ENCODE measurements around the gene UNKL. TPM values are rescaled to one million over a fixed set of nuclear protein-coding genes. Genes with fewer than 3 reads are reported as not detected.

UNKL gene, protein sequence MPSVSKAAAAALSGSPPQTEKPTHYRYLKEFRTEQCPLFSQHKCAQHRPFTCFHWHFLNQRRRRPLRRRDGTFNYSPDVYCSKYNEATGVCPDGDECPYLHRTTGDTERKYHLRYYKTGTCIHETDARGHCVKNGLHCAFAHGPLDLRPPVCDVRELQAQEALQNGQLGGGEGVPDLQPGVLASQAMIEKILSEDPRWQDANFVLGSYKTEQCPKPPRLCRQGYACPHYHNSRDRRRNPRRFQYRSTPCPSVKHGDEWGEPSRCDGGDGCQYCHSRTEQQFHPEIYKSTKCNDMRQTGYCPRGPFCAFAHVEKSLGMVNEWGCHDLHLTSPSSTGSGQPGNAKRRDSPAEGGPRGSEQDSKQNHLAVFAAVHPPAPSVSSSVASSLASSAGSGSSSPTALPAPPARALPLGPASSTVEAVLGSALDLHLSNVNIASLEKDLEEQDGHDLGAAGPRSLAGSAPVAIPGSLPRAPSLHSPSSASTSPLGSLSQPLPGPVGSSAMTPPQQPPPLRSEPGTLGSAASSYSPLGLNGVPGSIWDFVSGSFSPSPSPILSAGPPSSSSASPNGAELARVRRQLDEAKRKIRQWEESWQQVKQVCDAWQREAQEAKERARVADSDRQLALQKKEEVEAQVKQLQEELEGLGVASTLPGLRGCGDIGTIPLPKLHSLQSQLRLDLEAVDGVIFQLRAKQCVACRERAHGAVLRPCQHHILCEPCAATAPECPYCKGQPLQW
- total RNA-seq (10 to 100 TPM in 3 of 6 donors, 1 to 10 TPM in 3; 4.4 to 22.1 (median 10.2) TPM), polyA plus RNA-seq (10 to 100 TPM in 1 of 2 donors, 1 to 10 TPM in 1; 7.6 to 15.2 TPM)

GRCh38 chr16:1414532-1415260, at the start of gene UNKL:
Gene UNKL, minus strand, starts transcription at chr16:1414704. Its CDS starts 13 bp downstream, at chr16:1414691.
- ATAC-seq, result peak; percentile 47 to 65 (median 59)
- Histone ChIP-seq H3K4me1 (peaks cover 0 to 12% (median 7%) of the 10 kb centered on the region in 3 donors), H3K27me3 (no peaks in the 10 kb centered on the region), H3K27ac (peak within 1 kb of the TSS; percentile 53 to 72 (median 64)), H3K36me3 (no peaks in the 10 kb centered on the region), H3K9me3 (no peaks in the 10 kb centered on the region), H3K4me3 (peak within 1 kb of the TSS; percentile 87 to 94 (median 88))
- peak; percentile 72 to 92 (median 83) for DNase-seq
- TF ChIP-seq CTCF (IDR thresholded peaks at IDR 0.05), result no peak
- no peak for FAIRE-seq
- intact Hi-C loops (cut with DNase I), result no loop called here
- 1% methylated on average over 32 to 68 of the region's 72 CpGs for WGBS, 2 donors

- no peak for TF ChIP-seq CTCF (IDR thresholded peaks at IDR 0.05)
- intact Hi-C loops (cut with DNase I), result no loop called here
- WGBS, 2 donors, result 91% methylated on average over 23 to 24 of the region's 24 CpGs
- Histone ChIP-seq H3K27ac (no peak overlapping the region), H3K36me3 (peaks cover 0 to 13% (median 0%) of the 10 kb centered on the region in 3 donors), H3K4me3 (no peak overlapping the region), H3K27me3 (no peaks in the 10 kb centered on the region), H3K4me1 (no peaks in the 10 kb centered on the region), H3K9me3 (no peaks in the 10 kb centered on the region)
- ATAC-seq, result no peak
- no peak for FAIRE-seq
- DNase-seq, result peak in 1 of 6 donors; percentile 50
These were observed 46.6 kb upstream of the UNKL start for GRCh38 chr16:1461146-1461545.

GRCh38 chr16:1460602-1461138, 46.2 kb upstream of the UNKL start:
- ATAC-seq (no peak), FAIRE-seq (no peak), DNase-seq (peak in 2 of 6 donors; percentile 45 to 62)
- H3K36me3 ChIP-seq, result peaks cover 0 to 17% (median 0%) of the 10 kb centered on the region in 3 donors
- WGBS, 2 donors, result 90 to 92% methylated on average over 30 of the region's 30 CpGs
- H3K4me1 ChIP-seq, result no peaks in the 10 kb centered on the region
- intact Hi-C loops (cut with DNase I), result no loop called here
- no peak overlapping the region for H3K27ac ChIP-seq
- TF ChIP-seq CTCF (IDR thresholded peaks at IDR 0.05), result no peak
- H3K4me3 ChIP-seq, result no peak overlapping the region
- no peaks in the 10 kb centered on the region for H3K9me3 ChIP-seq
- H3K27me3 ChIP-seq, result no peaks in the 10 kb centered on the region

GRCh38 chr16:1459967-1460366, 45.5 kb upstream of the UNKL start:
- H3K36me3 ChIP-seq, result peaks cover 0 to 22% (median 0%) of the 10 kb centered on the region in 3 donors
- no peaks in the 10 kb centered on the region for H3K9me3 ChIP-seq
- FAIRE-seq, result no peak
- no peak for TF ChIP-seq CTCF (IDR thresholded peaks at IDR 0.05)
- no peaks in the 10 kb centered on the region for H3K4me1 ChIP-seq
- peak in 1 of 6 donors; percentile 29 for DNase-seq
- intact Hi-C loops (cut with DNase I), result no loop called here
- ATAC-seq, result no peak
- 84 to 87% methylated on average over 9 to 10 of the region's 10 CpGs for WGBS, 2 donors
- no peaks in the 10 kb centered on the region for H3K27me3 ChIP-seq
- H3K27ac ChIP-seq, result no peak overlapping the region
- H3K4me3 ChIP-seq, result no peak overlapping the region

All from pancreas (tissue), 10 donors.